HepG2 (cell line): ENCODE data around the gene VAMP2. TPM values are rescaled to one million over a fixed set of nuclear protein-coding genes. Genes with fewer than 3 reads are reported as not detected.
A peak's percentile ranks its signal among the peaks of the same experiment; 100 is the strongest.

Experiments used
- CHCHD3 ChIP-seq: sonication (generic); formaldehyde crosslinking; IDR thresholded peaks from 2 replicates; pipeline ENCODE4 v1.8.0; 2022; ENCODE audit warnings: mild to moderate bottlenecking, missing genetic modification reagents, moderate library complexity
- HMGXB4 ChIP-seq, 2 experiments: sonication (generic) in 1 of 2; formaldehyde crosslinking in 1 of 2; IDR thresholded peaks; 2 replicates each; pipeline versions ENCODE4 v1.4.0 to v1.6.1; 2018 to 2020; ENCODE audit warnings: missing genetic modification reagents in 2 of 2, borderline replicate concordance in 1 of 2, low read depth in 1 of 2, mild to moderate bottlenecking in 1 of 2, missing biosample characterization in 1 of 2
- KIAA2018 ChIP-seq: sonication (generic); formaldehyde crosslinking; IDR thresholded peaks from 2 replicates; pipeline ENCODE4 v1.5.0; 2020; ENCODE audit warnings: mild to moderate bottlenecking, missing genetic modification reagents, borderline replicate concordance
- MTF1 ChIP-seq: sonication (generic); formaldehyde crosslinking; IDR thresholded peaks from 2 replicates; pipeline ENCODE4 v1.5.0; 2020; ENCODE audit warnings: missing genetic modification reagents
- POGZ ChIP-seq: sonication (generic); formaldehyde crosslinking; IDR thresholded peaks from 2 replicates; pipeline ENCODE4 v1.4.0; 2020; ENCODE audit warnings: mild to moderate bottlenecking, missing genetic modification reagents
- SP1 ChIP-seq, 2 experiments: fragments of 450-650 bp in 1 of 2; sonication (generic) in 1 of 2; formaldehyde crosslinking in 1 of 2; IDR thresholded peaks; 2 replicates each; pipeline versions ENCODE4 v1.4.0 to v1.6.1; 2016 to 2020; ENCODE audit warnings: missing genetic modification reagents in 1 of 2
- U2AF1 ChIP-seq: fragments of 200-400 bp; formaldehyde crosslinking; optimal IDR thresholded peaks from 2 replicates; pipeline ENCODE3; 2017; ENCODE audit warnings: mild to moderate bottlenecking, low read depth, low read length
- ZBTB34 ChIP-seq: sonication (generic); formaldehyde crosslinking; IDR thresholded peaks from 2 replicates; pipeline ENCODE4 v1.8.0; 2022; ENCODE audit warnings: mild to moderate bottlenecking, missing genetic modification reagents
- ZBTB37 ChIP-seq: sonication (generic); formaldehyde crosslinking; IDR thresholded peaks from 2 replicates; pipeline ENCODE4 v1.4.0; 2020; ENCODE audit warnings: mild to moderate bottlenecking, missing genetic modification reagents
- ZNF143 ChIP-seq: sonication (generic); formaldehyde crosslinking; IDR thresholded peaks from 2 replicates; pipeline ENCODE4 v1.4.0; 2020; ENCODE audit warnings: missing genetic modification reagents
- ZNF484 ChIP-seq: sonication (generic); formaldehyde crosslinking; IDR thresholded peaks from 2 replicates; pipeline ENCODE4 v1.5.1; 2020; ENCODE audit warnings: mild to moderate bottlenecking, low read depth, missing genetic modification reagents, borderline replicate concordance
- ZNF564 ChIP-seq: sonication (generic); formaldehyde crosslinking; IDR thresholded peaks from 2 replicates; pipeline ENCODE4 v1.8.1; 2023; ENCODE audit warnings: mild to moderate bottlenecking, missing genetic modification reagents
- ZNF780A ChIP-seq: sonication (generic); formaldehyde crosslinking; IDR thresholded peaks from 2 replicates; pipeline ENCODE4 v1.8.0; 2022; ENCODE audit warnings: mild to moderate bottlenecking, missing genetic modification reagents, moderate library complexity
- ZNF841 ChIP-seq: sonication (generic); formaldehyde crosslinking; IDR thresholded peaks from 2 replicates; pipeline ENCODE4 v1.8.1; 2023; ENCODE audit warnings: missing genetic modification reagents, borderline replicate concordance
- ZNF850 ChIP-seq: sonication (generic); formaldehyde crosslinking; conservative IDR thresholded peaks from 2 replicates; pipeline ENCODE4 v1.9.0; 2021; ENCODE audit warnings: mild to moderate bottlenecking, missing genetic modification reagents
- polyA plus RNA-seq, 8 experiments: library from polyadenylated mRNA; depleted of rRNA in 3 of 8; stranded (reverse) in 7 of 8; unstranded in 1 of 8; fragments of >200 nt; fragmentation: Illumina TruSeq in 4 of 8; extraction: Trizol in 4 of 8; gene quantifications; 2 replicates each; pipeline versions ENCODE4 v1.2.1 to v1.2.3, GENCODE V29; 2011 to 2016; ENCODE audit warnings: low read depth in 4 of 8, missing spikeins in 1 of 8, mixed read lengths in 1 of 8; ENCODE audit not compliant: insufficient read depth in 1 of 8
- total RNA-seq, 5 experiments: library from RNA; depleted of rRNA; stranded (reverse); fragments of >200 nt; fragmentation: Illumina TruSeq; extraction: Trizol; gene quantifications; 2 replicates each; pipeline ENCODE4 v1.2.3, GENCODE V29; 2016; ENCODE audit warnings: low read depth in 1 of 5

VAMP2 gene
- total and polyA plus RNA-seq, 2 of the 13 experiments (the other 11 are each of a cell fraction or from before 2014, with no cell fraction given), result 3.9 to 17.2 TPM

GRCh38 chr17:8125154-8125946, 37.4 kb downstream of the VAMP2 start (continued):
- TF ChIP-seq HMGXB4 (CRISPR knock-in tag; IDR thresholded peaks at IDR 0.05; ENCODE audit: borderline replicate concordance in 1 of 2, low read depth in 1 of 2) (peak; percentile 96 to 99), ZNF564 (CRISPR knock-in tag) (0 out of 2 replicates have a peak, but pooled peaks have one; percentile 18), SP1 (IDR thresholded peaks at IDR 0.05) (no peak), SP1 (CRISPR knock-in tag; IDR thresholded peaks at IDR 0.05) (no peak), ZNF484 (no peak), ZNF841 (no peak), ZBTB34 (CRISPR knock-in tag) (no peak), ZNF780A (CRISPR knock-in tag) (no peak), MTF1 (no peak), POGZ (CRISPR knock-in tag) (no peak), KIAA2018 (CRISPR knock-in tag) (no peak), ZNF143 (CRISPR knock-in tag) (no peak), U2AF1 (no peak), ZNF850 (no peak), CHCHD3 (no peak), ZBTB37 (no peak)
